GM12874 (cell line): ENCODE results near the gene TCF7L1.

Experiments
- TF ChIP-seq, protein P1 (sequence below): IDR thresholded peaks from 2 replicates; pipeline ENCODE4 v1.5.1; 2011; ENCODE audit warnings: low read depth, mild to moderate bottlenecking, control low read depth, low read length, moderate library complexity; ENCODE audit not compliant: insufficient read depth

TCF7L1 gene

GRCh38 chr2:85221067-85221691, 88.0 kb downstream of the TCF7L1 start:
- TF ChIP-seq, protein P1, sequence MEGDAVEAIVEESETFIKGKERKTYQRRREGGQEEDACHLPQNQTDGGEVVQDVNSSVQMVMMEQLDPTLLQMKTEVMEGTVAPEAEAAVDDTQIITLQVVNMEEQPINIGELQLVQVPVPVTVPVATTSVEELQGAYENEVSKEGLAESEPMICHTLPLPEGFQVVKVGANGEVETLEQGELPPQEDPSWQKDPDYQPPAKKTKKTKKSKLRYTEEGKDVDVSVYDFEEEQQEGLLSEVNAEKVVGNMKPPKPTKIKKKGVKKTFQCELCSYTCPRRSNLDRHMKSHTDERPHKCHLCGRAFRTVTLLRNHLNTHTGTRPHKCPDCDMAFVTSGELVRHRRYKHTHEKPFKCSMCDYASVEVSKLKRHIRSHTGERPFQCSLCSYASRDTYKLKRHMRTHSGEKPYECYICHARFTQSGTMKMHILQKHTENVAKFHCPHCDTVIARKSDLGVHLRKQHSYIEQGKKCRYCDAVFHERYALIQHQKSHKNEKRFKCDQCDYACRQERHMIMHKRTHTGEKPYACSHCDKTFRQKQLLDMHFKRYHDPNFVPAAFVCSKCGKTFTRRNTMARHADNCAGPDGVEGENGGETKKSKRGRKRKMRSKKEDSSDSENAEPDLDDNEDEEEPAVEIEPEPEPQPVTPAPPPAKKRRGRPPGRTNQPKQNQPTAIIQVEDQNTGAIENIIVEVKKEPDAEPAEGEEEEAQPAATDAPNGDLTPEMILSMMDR = no peak

DNA sequence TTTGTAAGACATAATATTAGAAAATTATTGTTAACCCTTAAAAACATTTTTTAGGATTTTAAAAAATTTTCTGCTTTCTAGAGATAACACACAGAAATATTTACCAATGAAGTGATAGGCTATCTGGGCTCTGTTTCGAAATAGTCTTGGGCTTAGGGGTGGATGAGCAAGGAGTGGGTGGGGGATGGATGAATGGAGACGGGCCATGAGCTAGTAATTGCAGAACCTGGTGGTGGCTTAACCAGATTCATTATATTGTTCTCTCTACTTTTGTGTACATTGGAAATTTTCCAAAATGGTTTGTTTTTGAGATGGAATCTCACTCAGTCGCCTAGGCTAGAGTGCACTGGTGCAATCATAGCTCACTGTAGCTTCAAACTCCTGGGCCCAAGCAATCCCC, 89.6 kb downstream of the TCF7L1 start:
- TF ChIP-seq, protein P1 = no peak

- TF ChIP-seq, protein P1 = no peak
These were observed 93.6 kb downstream of the TCF7L1 start for GRCh38 chr2:85226783-85227182.

DNA sequence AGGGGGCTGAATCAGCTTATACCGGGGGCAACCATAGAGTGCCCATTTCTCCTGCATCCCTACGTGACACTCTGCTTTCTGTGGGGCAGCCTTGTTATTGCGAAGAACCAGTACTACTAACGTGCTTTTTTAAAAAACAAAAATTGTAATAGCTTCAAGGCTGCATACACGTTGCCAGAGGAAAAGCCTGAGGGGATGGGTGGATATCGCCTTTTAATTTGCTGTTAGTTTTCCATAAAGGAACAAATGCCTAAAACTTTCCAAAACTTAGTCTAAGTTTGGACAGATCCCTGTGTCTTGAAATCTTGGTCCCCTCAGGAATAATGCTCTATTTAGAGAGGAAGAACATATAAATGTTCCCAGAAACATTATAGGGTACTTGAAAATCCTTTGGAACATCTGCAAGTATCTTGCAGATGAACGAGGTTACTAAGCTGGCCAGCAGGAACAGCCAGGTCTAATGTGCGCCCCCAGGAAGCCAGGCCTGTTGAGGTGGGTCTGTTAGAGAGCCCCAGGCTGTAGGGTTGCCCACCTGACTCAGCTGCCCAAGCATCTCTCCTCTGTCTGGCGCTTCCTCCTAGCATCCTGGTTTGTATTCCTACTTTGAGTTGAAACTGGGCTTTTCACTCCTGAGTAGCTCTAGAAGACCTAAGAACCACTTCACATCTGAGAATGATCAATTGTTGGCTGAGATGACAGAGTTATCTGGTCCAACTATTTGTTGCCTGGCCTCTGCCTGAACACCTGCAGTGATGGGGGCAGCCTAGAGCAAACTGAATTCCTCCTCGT, 97.7 kb downstream of the TCF7L1 start:
- TF ChIP-seq, protein P1 = 0 out of 2 replicates have a peak, but pooled peaks have one; percentile 12

GRCh38 chr2:85231468-85231805, 98.2 kb downstream of the TCF7L1 start:
- TF ChIP-seq, protein P1 = no peak

GRCh38 chr2:85231952-85232351, 98.8 kb downstream of the TCF7L1 start:
- TF ChIP-seq, protein P1 = no peak

DNA sequence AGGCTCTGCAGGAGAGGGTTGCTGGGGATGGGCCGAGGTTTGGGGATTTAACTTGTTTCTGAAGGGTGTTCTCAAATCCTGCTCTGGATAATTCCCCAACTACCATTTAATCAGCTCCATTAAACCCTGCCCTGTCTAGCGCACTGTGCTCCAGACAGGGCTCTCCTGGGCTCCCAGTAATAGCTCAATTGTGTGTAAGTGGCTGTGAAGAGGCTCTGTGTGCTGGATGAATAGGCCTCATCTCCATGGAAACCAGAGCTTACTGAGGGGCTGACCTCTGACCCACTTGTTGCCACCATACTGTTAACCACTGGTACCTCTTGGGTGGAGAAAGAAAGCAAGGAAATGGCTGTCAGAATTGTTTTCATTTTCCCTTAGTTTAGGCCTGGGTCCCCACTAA, 101.7 kb downstream of the TCF7L1 start:
- TF ChIP-seq, protein P1 = no peak
